Activated CD4-positive, alpha-beta T cell treated with anti-CD3 and anti-CD28 coated beads, Interleukin-2, amount 10 ng/mL, durations not matched to agents 24 days and 14 days (primary cell): ENCODE data around the gene FAM162B. TPM values are rescaled to one million over a fixed set of nuclear protein-coding genes. Genes with fewer than 3 reads are reported as not detected.

ENCODE experiments used
- DNase-seq: peaks from one replicate; pipeline ENCODE4 v3.0.0; 2022
- H3K27ac Mint-ChIP-seq: one replicate; pipeline ENCODE4 v1.8.0; 2022; ENCODE audit warnings: mild to moderate bottlenecking, mixed read lengths
- H3K27me3 Mint-ChIP-seq: one replicate; pipeline ENCODE4 v1.8.0; 2022; ENCODE audit warnings: mixed read lengths
- H3K36me3 Mint-ChIP-seq: one replicate; pipeline ENCODE4 v1.8.0; 2022; ENCODE audit warnings: low read depth, mild to moderate bottlenecking, mixed read lengths
- H3K4me1 Mint-ChIP-seq: one replicate; pipeline ENCODE4 v1.8.0; 2021; ENCODE audit warnings: mixed read lengths
- H3K4me3 Mint-ChIP-seq: one replicate; pipeline ENCODE4 v1.8.0; 2022; ENCODE audit warnings: mild to moderate bottlenecking, moderate library complexity, mixed read lengths
- H3K9me3 Mint-ChIP-seq: one replicate; pipeline ENCODE4 v1.8.0; 2021; ENCODE audit warnings: mixed read lengths
- intact Hi-C: fragments of 100-400 bp; cut with micrococcal nuclease; formaldehyde crosslinking; loops from one replicate; pipeline ENCODE4 v1.15.1; 2023
- total RNA-seq: library from RNA; stranded (reverse); gene quantifications from 2 replicates; pipeline ENCODE4 v1.2.3, GENCODE V29; 2022

FAM162B gene
- not detected in 2 replicates for total RNA-seq

DNA sequence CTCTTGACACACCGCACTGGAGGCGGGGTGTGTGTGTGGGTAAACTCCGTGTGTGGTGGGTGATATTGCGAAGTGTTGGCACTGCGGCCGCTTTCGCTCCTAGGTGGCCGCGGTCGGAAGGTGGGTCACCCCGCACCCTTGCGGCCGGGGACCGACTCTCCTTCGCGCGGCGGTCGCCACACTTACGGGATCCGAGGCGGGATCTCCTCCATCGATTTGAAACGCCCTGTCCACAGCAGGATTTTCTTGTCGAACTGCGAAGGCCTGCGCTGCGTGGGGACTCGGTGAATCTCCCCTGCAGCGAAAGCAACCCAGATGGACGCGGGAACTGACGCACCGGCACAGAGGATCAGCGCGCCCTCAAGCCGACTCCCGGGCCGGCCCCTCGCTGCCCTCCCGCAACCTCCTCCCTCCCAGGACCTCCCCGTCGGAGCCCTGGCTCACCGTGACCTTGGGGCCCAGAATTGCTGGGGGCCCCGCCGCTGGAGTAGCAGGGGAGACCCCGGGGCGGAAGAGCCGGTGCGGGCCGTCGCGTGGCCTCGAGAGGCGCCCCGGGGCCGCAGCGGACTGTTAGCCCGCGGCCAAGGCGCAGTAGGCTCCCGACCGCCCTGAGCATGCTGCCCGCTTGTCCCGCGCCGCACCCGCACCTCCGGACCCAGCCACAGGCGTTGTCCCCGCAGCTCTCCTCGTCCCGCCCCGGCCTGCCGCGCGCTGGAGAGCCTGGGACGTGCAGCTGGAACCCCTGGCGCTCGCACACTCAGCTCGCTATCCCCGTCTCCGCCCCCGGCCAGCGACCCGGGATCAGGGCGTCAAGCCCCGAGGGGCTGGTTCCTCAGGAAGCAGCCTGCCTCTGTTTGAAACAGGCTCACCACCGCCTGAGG, at the start of gene FAM162B:
Gene FAM162B (minus strand): TSS at position 759 of the 881 bp plus-strand sequence. CDS start 143 bp downstream, at position 616.
- H3K36me3 Mint-ChIP-seq: no peaks in the 10 kb centered on the region
- no peaks in the 10 kb centered on the region for H3K9me3 Mint-ChIP-seq
- intact Hi-C loops: no loop called here
- H3K27me3 Mint-ChIP-seq: peaks cover 58% of the 10 kb centered on the region
- peak within 1 kb of the TSS; percentile 72 for H3K4me3 Mint-ChIP-seq
- H3K27ac Mint-ChIP-seq: no peak within 1 kb of the TSS
- H3K4me1 Mint-ChIP-seq: peaks cover 6% of the 10 kb centered on the region
- peak; percentile 58 for DNase-seq

GRCh38 chr6:116812051-116812650, 46.6 kb upstream of the FAM162B start:
- intact Hi-C loops: no loop called here
- Mint-ChIP-seq H3K36me3 (no peaks in the 10 kb centered on the region), H3K27me3 (no peaks in the 10 kb centered on the region), H3K4me3 (no peak overlapping the region), H3K4me1 (no peaks in the 10 kb centered on the region), H3K27ac (no peak overlapping the region), H3K9me3 (peaks cover 13% of the 10 kb centered on the region)
- no peak for DNase-seq

DNA sequence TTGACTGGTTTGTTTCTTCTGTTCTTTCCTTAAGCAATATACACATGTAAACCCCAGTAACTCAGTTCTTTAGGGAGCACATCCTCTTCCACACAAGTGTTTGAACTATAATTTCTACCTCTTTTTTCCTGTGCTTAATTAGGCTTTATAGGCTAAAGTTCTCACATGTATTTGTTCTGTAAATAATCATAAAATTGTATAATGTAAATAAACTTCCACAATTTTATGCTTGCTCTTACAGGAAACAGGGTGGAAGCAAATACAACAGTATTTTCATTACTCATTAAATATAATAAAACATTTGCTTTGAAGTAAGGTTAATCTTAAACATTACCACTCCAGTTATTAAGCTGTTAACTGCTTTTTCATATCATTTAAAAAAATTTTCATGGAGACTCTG, 36.5 kb upstream of the FAM162B start:
- Mint-ChIP-seq H3K4me1 (no peaks in the 10 kb centered on the region), H3K4me3 (no peak overlapping the region), H3K9me3 (no peaks in the 10 kb centered on the region), H3K27ac (no peak overlapping the region), H3K27me3 (peaks cover 22% of the 10 kb centered on the region), H3K36me3 (no peaks in the 10 kb centered on the region)
- DNase-seq: no peak
- intact Hi-C loops: no loop called here

- peaks cover 22% of the 10 kb centered on the region for H3K27me3 Mint-ChIP-seq
- DNase-seq: no peak
- no peak overlapping the region for H3K27ac Mint-ChIP-seq
- intact Hi-C loops: no loop called here
- H3K4me3 Mint-ChIP-seq: no peak overlapping the region
- no peaks in the 10 kb centered on the region for H3K4me1 Mint-ChIP-seq
- no peaks in the 10 kb centered on the region for H3K9me3 Mint-ChIP-seq
- no peaks in the 10 kb centered on the region for H3K36me3 Mint-ChIP-seq
Observed at GRCh38 chr6:116799945-116800344, 34.4 kb upstream of the FAM162B start.

DNA sequence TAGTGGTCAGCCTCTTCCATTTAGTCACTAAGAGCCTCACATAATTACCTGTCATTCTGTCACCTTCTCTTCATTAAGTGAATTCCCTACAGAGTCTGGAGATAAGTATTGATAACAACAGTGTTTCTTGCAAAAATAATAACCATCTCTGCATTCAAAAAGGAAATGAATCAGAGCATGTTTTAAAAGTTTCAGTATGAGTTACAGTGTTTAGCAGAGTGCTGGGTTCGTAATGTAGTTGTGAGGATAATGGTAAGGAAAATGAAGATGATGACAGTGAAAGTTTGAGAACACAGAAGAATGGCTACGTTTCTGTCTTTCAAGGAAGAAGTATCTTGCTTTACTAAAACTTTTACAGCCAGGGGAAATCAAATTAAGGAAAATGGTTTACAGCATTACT, 32.1 kb upstream of the FAM162B start:
- H3K4me1 Mint-ChIP-seq: no peaks in the 10 kb centered on the region
- no peak overlapping the region for H3K27ac Mint-ChIP-seq
- peaks cover 12% of the 10 kb centered on the region for H3K27me3 Mint-ChIP-seq
- no peak for DNase-seq
- intact Hi-C loops: no loop called here
- no peak overlapping the region for H3K4me3 Mint-ChIP-seq
- no peaks in the 10 kb centered on the region for H3K36me3 Mint-ChIP-seq
- no peaks in the 10 kb centered on the region for H3K9me3 Mint-ChIP-seq

DNA sequence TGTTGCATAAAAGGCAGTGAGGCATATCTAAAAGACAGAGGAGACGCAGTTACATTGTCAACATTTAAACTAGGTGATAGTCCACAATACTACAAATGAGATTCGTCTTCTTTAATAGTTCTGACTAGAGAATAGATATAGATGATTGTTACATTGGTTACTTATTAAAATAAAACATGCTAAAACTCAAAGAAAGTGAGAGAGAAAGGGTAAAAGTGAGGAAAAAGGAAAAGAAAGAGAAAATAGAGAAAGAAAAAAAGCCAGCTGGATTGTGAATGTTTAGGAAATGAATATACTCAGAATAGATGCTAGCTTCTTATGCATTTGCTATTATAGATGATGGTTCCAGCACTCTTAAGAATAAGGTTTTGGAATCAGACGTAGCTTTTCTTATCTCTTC, 27.7 kb upstream of the FAM162B start:
- intact Hi-C loops: no loop called here
- no peak for DNase-seq
- no peak overlapping the region for H3K4me3 Mint-ChIP-seq
- H3K4me1 Mint-ChIP-seq: no peaks in the 10 kb centered on the region
- H3K27me3 Mint-ChIP-seq: peaks cover 3% of the 10 kb centered on the region
- no peaks in the 10 kb centered on the region for H3K36me3 Mint-ChIP-seq
- no peaks in the 10 kb centered on the region for H3K9me3 Mint-ChIP-seq
- no peak overlapping the region for H3K27ac Mint-ChIP-seq

DNA sequence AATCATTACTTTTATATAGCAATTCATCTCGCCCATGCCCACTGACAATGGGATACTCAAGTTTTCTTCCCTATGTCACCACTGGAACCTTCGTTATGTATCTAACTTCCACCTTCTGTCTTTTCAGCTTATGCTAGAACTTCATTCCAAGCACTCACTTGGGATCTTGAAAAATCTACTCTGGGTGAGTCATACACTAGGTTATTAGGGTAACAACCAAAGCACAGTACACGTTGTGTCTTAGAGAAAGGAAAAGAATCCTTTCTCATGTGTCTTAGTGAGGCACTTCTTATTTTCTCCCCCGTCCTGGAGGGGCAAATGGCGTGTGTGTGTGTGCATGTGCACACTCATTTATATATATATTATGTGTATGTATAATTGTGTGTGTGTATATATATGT, 18.3 kb upstream of the FAM162B start:
- H3K36me3 Mint-ChIP-seq: no peaks in the 10 kb centered on the region
- H3K4me1 Mint-ChIP-seq: no peaks in the 10 kb centered on the region
- H3K27me3 Mint-ChIP-seq: peaks cover 8% of the 10 kb centered on the region
- intact Hi-C loops: no loop called here
- H3K27ac Mint-ChIP-seq: no peak overlapping the region
- no peak overlapping the region for H3K4me3 Mint-ChIP-seq
- no peaks in the 10 kb centered on the region for H3K9me3 Mint-ChIP-seq
- DNase-seq: no peak

DNA sequence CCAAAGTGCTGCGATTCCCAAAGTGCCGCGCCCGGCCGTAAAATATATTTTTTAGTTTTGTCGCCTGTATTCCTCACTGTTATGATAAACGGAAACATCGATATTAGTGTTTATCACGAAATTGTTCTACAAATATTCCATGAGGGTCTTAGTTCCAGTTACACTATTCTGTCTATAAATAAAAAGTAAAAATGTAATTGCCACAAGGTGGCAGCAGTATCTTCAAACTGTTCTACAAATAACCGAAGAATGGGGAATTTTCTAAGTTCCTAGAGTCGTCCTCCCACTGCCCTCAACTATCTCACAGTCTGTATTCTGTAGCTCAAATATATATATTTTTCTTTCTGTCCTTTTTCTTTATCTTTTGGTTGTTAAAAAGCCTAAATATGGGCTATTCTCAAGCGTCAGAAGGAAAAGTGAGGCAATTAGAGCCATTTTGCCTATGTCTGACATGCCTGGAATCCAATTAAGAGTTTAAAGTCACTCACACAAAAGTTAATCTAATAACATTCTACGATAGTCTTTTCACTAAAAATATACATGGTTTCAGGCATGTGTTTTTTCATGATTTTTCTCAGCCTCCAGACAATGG, 14.2 kb upstream of the FAM162B start:
- Mint-ChIP-seq H3K4me1 (no peaks in the 10 kb centered on the region), H3K36me3 (no peaks in the 10 kb centered on the region), H3K9me3 (no peaks in the 10 kb centered on the region), H3K4me3 (no peak overlapping the region), H3K27me3 (peaks cover 2% of the 10 kb centered on the region), H3K27ac (no peak overlapping the region)
- DNase-seq: no peak
- intact Hi-C loops: loop anchor here (2.0 kb wide), 1 partner anchor 67 kb away; no protein-coding TSS in a partner anchor

- no peaks in the 10 kb centered on the region for H3K36me3 Mint-ChIP-seq
- H3K9me3 Mint-ChIP-seq: no peaks in the 10 kb centered on the region
- no peak overlapping the region for H3K4me3 Mint-ChIP-seq
- intact Hi-C loops: no loop called here
- no peak for DNase-seq
- peaks cover 22% of the 10 kb centered on the region for H3K27me3 Mint-ChIP-seq
- no peak overlapping the region for H3K27ac Mint-ChIP-seq
- H3K4me1 Mint-ChIP-seq: no peaks in the 10 kb centered on the region
Observed at GRCh38 chr6:116773886-116774285, 8.4 kb upstream of the FAM162B start.

- Mint-ChIP-seq H3K4me1 (no peaks in the 10 kb centered on the region), H3K4me3 (no peak overlapping the region)
Observed at GRCh38 chr6:116772450-116772849, 6.9 kb upstream of the FAM162B start.

GRCh38 chr6:116767715-116768114, 2.2 kb upstream of the FAM162B start:
- Mint-ChIP-seq H3K27ac (no peak overlapping the region), H3K4me1 (peaks cover 6% of the 10 kb centered on the region), H3K27me3 (peaks cover 59% of the 10 kb centered on the region), H3K4me3 (no peak overlapping the region), H3K9me3 (no peaks in the 10 kb centered on the region), H3K36me3 (no peaks in the 10 kb centered on the region)
- intact Hi-C loops: no loop called here
- no peak for DNase-seq

More at GRCh38 chr6:116772450-116772849, 6.9 kb upstream of the FAM162B start:
- no peak overlapping the region for H3K27ac Mint-ChIP-seq
- no peak for DNase-seq
- H3K9me3 Mint-ChIP-seq: no peaks in the 10 kb centered on the region
- peaks cover 27% of the 10 kb centered on the region for H3K27me3 Mint-ChIP-seq
- intact Hi-C loops: no loop called here
- no peaks in the 10 kb centered on the region for H3K36me3 Mint-ChIP-seq

DNA sequence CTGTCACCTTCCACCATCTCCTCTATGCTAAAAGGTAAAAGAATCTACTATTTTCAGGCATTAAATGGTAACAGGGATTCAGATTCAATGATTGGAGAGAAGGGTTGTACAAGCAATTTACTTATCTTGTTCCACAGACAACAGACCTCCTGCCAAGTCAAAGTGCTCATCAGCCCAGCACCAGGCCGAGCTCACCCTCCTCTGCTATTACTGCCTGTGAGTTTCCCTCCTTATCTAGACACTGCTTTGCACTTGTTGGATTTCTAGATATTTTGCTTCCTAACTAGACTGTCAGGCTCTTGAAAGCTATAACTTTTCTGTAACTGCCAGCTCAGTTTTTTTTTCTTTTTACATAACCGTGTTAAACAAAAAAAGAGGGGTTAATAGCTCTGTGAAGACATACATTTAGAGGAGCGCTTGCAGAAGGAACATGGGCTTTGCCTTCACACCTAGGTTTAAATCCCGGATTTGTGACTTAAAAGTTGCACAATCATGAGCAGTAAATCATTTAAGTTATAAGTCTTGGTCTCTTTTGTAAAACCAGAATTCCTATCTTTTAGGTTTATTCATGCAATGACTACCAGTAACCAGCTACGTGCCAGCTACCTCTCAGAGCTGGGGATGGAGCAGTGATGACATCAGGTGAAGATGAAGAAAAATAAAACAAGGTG, 1.1 kb upstream of the FAM162B start:
- peaks cover 63% of the 10 kb centered on the region for H3K27me3 Mint-ChIP-seq
- no peak overlapping the region for H3K27ac Mint-ChIP-seq
- H3K4me3 Mint-ChIP-seq: no peak overlapping the region
- H3K9me3 Mint-ChIP-seq: no peaks in the 10 kb centered on the region
- DNase-seq: no peak
- intact Hi-C loops: no loop called here
- H3K36me3 Mint-ChIP-seq: no peaks in the 10 kb centered on the region
- H3K4me1 Mint-ChIP-seq: peaks cover 6% of the 10 kb centered on the region

DNA sequence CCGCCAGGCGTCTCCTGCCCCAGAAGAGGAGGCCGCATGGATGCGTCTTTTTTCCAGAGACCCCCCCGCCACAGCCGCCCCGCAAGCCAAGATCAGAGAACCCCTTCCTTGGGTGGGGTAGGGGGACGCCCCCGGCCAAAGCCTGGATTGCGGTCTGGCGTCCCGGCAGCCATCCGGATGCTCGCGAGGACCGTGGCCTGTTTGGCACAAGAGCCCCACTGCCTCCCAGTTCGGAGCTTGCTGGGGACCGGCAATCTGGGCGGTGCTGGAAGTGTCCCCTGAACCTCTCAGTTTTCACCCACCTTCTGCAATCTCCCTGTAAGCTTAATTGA, 924 bp downstream of the FAM162B start:
- intact Hi-C loops: no loop called here
- Mint-ChIP-seq H3K4me1 (peaks cover 6% of the 10 kb centered on the region), H3K36me3 (no peaks in the 10 kb centered on the region), H3K27me3 (peaks cover 59% of the 10 kb centered on the region), H3K27ac (no peak overlapping the region), H3K9me3 (no peaks in the 10 kb centered on the region), H3K4me3 (peak overlapping the region; percentile 64)
- DNase-seq: no peak
